K562 (cell line): ENCODE measurements around the gene GDF11. TPM values are rescaled to one million over a fixed set of nuclear protein-coding genes. Genes with fewer than 3 reads are reported as not detected.
A peak's percentile ranks its signal among the peaks of the same experiment; 100 is the strongest.

ENCODE experiments used
- CBX2 ChIP-seq: fragments of 200-600 bp; sonication (generic); IDR thresholded peaks from one replicate; pipeline ENCODE4 v1.6.1; 2012; ENCODE audit warnings: mild to moderate bottlenecking, low read length, inconsistent platforms; ENCODE audit not compliant: insufficient read depth, poor library complexity, severe bottlenecking
- CTBP1 ChIP-seq: fragments of 450-650 bp; IDR thresholded peaks from 2 replicates; pipeline ENCODE4 v1.6.1; 2016; ENCODE audit warnings: borderline replicate concordance
- GABPA ChIP-seq: fragments of 200-800 bp; sonication (Bioruptor generic); conservative IDR thresholded peaks from 2 replicates; pipeline ENCODE4 v1.6.1; 2016; ENCODE audit warnings: low read depth, missing genetic modification characterization, missing compliant biosample characterization
- MAFF ChIP-seq: IDR thresholded peaks from 2 replicates; pipeline ENCODE4 v1.6.1; 2012; ENCODE audit warnings: low read length, improper control_type of control experiment
- NFE2 ChIP-seq: IDR thresholded peaks from 2 replicates; pipeline ENCODE4 v1.6.1; 2014; ENCODE audit warnings: antibody characterized with exemption, low read depth
- POLR2B ChIP-seq: fragments of 450-650 bp; IDR thresholded peaks from 2 replicates; pipeline ENCODE4 v1.6.1; 2018; ENCODE audit warnings: low read depth; ENCODE audit not compliant: partially characterized antibody
- SMARCB1 ChIP-seq: IDR thresholded peaks from 2 replicates; pipeline ENCODE4 v1.6.1; 2011; ENCODE audit warnings: improper control_type of control experiment, low read depth; ENCODE audit not compliant: insufficient read length
- SRSF3 ChIP-seq: fragments of 200-400 bp; formaldehyde crosslinking; IDR thresholded peaks from 2 replicates; pipeline ENCODE4 v1.6.1; 2016; ENCODE audit warnings: mild to moderate bottlenecking, low read length, moderate library complexity; ENCODE audit not compliant: insufficient read depth
- SRSF7 ChIP-seq: fragments of 200-400 bp; formaldehyde crosslinking; optimal IDR thresholded peaks from 2 replicates; pipeline ENCODE3; 2017; ENCODE audit warnings: mild to moderate bottlenecking, low read depth, low read length
- TARDBP ChIP-seq: fragments of 450-650 bp; IDR thresholded peaks from 2 replicates; pipeline ENCODE4 v1.6.1; 2016
- TCF15 ChIP-seq: fragments of 250-450 bp; sonication (Bioruptor Pico); IDR thresholded peaks from 2 replicates; pipeline ENCODE4 v1.8.0; 2022; ENCODE audit warnings: moderate library complexity, mild to moderate bottlenecking, inconsistent platforms
- TFAP4 ChIP-seq: sonication (generic); formaldehyde crosslinking; IDR thresholded peaks from 2 replicates; pipeline ENCODE4 v1.8.0; 2022; ENCODE audit warnings: missing genetic modification reagents, mild to moderate bottlenecking, moderate library complexity, borderline replicate concordance
- U2AF1 ChIP-seq: fragments of 200-400 bp; formaldehyde crosslinking; optimal IDR thresholded peaks from 2 replicates; pipeline ENCODE3; 2017; ENCODE audit warnings: mild to moderate bottlenecking, low read depth, low read length, moderate library complexity
- U2AF2 ChIP-seq: fragments of 200-400 bp; formaldehyde crosslinking; optimal IDR thresholded peaks from 2 replicates; pipeline ENCODE3; 2017; ENCODE audit warnings: low read depth, mild to moderate bottlenecking, low read length
- XRCC3 ChIP-seq: fragments of 450-650 bp; IDR thresholded peaks from 2 replicates; pipeline ENCODE4 v1.6.1; 2017; ENCODE audit warnings: mild to moderate bottlenecking, moderate library complexity
- XRCC5 ChIP-seq: fragments of 200-400 bp; formaldehyde crosslinking; IDR thresholded peaks from 2 replicates; pipeline ENCODE4 v1.6.1; 2017; ENCODE audit warnings: low read depth, mild to moderate bottlenecking, low read length
- ZBTB17 ChIP-seq: fragments of 450-650 bp; formaldehyde crosslinking; IDR thresholded peaks from 2 replicates; pipeline ENCODE4 v1.4.0; 2020; ENCODE audit warnings: mild to moderate bottlenecking
- ZKSCAN3 ChIP-seq: fragments of 250-450 bp; sonication (Bioruptor Pico); IDR thresholded peaks from 2 replicates; pipeline ENCODE4 v1.4.0; 2020
- ZNF224 ChIP-seq: sonication (generic); formaldehyde crosslinking; IDR thresholded peaks from 2 replicates; pipeline ENCODE4 v1.8.0; 2022; ENCODE audit warnings: mild to moderate bottlenecking, missing genetic modification reagents
- ZNF23 ChIP-seq: fragments of 250-450 bp; sonication (Bioruptor Pico); IDR thresholded peaks from 2 replicates; pipeline ENCODE4 v1.4.0; 2020; ENCODE audit warnings: mild to moderate bottlenecking
- ZNF57 ChIP-seq: fragments of 450-650 bp; formaldehyde crosslinking; IDR thresholded peaks from 2 replicates; pipeline ENCODE4 v1.4.0; 2020; ENCODE audit warnings: mild to moderate bottlenecking, moderate library complexity
- polyA plus RNA-seq, 8 experiments: library from polyadenylated mRNA; depleted of rRNA in 4 of 8; stranded (reverse) in 5 of 8; unstranded in 3 of 8; fragments of >200 nt; fragmentation: Nextera tagmentation in 2 of 8; fragmentation: Illumina TruSeq in 1 of 8; extraction: Ambion mirVana in 2 of 8; extraction: Trizol in 1 of 8; gene quantifications; 2 replicates each; pipeline versions ENCODE4 v1.2.1 to v1.2.3, GENCODE V29; 2011 to 2014; ENCODE audit warnings: inconsistent platforms in 1 of 8, missing spikeins in 1 of 8
- total RNA-seq, 7 experiments: library from RNA; depleted of rRNA in 6 of 7; stranded (reverse); fragments of >200 nt in 6 of 7; fragmentation: Illumina TruSeq in 2 of 7; extraction: Trizol in 2 of 7; gene quantifications; 2 replicates each; pipeline versions ENCODE4 v1.2.1 to v1.2.3, GENCODE V29; 2011 to 2021; ENCODE audit warnings: low replicate concordance in 1 of 7
- TF ChIP-seq, protein P1 (sequence below): sonication (generic); formaldehyde crosslinking; IDR thresholded peaks from 2 replicates; pipeline ENCODE4 v1.8.1; 2023; ENCODE audit warnings: mild to moderate bottlenecking, missing genetic modification reagents
- TF ChIP-seq, protein P2 (sequence below): sonication (generic); formaldehyde crosslinking; IDR thresholded peaks from 2 replicates; pipeline ENCODE4 v1.8.0; 2022; ENCODE audit warnings: mild to moderate bottlenecking, missing genetic modification reagents, borderline replicate concordance

GDF11 gene
- total and polyA plus RNA-seq, 9 of the 15 experiments (the other 6 are each of a cell fraction or from before 2014, with no cell fraction given) = 1.4 to 15.7 (median 4.8) TPM

DNA sequence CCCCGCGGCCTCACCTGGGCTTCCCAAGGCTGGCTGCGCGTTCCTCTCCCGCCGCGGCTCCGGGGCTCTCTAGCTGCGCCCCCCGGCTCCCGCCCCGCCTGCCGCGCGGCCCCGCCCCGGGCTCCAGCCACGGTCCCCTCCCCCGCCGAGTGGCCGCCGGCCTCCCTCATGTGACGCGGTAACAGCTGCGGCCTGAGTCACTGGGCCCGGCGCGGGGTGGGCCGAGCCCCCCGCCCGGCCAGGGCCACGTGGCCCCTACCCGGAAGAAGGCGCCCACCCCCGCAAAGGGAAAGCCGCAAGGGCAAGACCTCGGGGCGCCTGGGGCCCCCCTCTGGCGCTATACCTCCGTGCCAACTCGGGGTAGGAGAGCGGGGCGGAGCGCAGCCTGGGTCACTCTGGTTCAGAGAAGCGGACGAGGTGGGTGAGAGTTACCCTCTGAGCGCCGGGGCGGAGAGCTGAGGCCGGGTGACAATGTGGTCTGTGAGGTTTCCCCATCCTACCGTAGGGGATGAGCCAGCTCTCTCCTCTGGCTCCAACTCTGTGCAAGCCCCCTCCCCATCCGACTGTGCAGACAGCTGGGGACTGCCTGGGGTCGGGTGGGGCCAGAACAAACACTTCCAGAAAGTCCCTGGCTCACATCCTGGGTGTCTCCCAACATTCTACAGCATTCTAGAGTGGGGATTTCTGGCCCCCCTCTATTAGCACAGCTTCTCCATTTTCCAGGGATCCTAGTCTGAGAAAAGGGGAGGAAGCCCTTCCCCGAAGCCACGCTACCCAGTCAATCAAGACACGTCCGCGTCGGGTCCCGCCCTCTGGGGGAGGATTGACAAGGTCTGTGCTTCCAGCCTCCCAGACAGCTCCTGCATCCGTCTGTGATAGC lies 13.7 kb upstream of the GDF11 start, which contains the start of gene CD63 (continued):
- no peak for TF ChIP-seq ZNF224 (CRISPR knock-in tag)
- TF ChIP-seq CTBP1 = no peak; the same call in 1 of the 2 replicates
- TF ChIP-seq SRSF7 = no peak
- TF ChIP-seq ZKSCAN3 (CRISPR knock-in tag) = no peak
- no peak for TF ChIP-seq U2AF2
- TF ChIP-seq, protein P1, sequence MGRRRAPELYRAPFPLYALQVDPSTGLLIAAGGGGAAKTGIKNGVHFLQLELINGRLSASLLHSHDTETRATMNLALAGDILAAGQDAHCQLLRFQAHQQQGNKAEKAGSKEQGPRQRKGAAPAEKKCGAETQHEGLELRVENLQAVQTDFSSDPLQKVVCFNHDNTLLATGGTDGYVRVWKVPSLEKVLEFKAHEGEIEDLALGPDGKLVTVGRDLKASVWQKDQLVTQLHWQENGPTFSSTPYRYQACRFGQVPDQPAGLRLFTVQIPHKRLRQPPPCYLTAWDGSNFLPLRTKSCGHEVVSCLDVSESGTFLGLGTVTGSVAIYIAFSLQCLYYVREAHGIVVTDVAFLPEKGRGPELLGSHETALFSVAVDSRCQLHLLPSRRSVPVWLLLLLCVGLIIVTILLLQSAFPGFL = peak; percentile 66; the same call in 1 of the 2 replicates
- no peak for TF ChIP-seq TCF15 (CRISPR knock-in tag)
- TF ChIP-seq CBX2 = no peak
- TF ChIP-seq U2AF1 = no peak
- peak; percentile 49 for TF ChIP-seq POLR2B
- no peak for TF ChIP-seq MAFF
- TF ChIP-seq ZBTB17 = peak; percentile 65; the same call in 1 of the 2 replicates
- no peak for TF ChIP-seq SMARCB1
- TF ChIP-seq TARDBP = peak; percentile 67; the same call in 1 of the 2 replicates
- no peak; the same call in none of the 2 replicates for TF ChIP-seq GABPA (tag)
- TF ChIP-seq ZNF23 (CRISPR knock-in tag) = no peak
- peak; percentile 76 for TF ChIP-seq NFE2
- no peak for TF ChIP-seq SRSF3
- TF ChIP-seq, protein P2, sequence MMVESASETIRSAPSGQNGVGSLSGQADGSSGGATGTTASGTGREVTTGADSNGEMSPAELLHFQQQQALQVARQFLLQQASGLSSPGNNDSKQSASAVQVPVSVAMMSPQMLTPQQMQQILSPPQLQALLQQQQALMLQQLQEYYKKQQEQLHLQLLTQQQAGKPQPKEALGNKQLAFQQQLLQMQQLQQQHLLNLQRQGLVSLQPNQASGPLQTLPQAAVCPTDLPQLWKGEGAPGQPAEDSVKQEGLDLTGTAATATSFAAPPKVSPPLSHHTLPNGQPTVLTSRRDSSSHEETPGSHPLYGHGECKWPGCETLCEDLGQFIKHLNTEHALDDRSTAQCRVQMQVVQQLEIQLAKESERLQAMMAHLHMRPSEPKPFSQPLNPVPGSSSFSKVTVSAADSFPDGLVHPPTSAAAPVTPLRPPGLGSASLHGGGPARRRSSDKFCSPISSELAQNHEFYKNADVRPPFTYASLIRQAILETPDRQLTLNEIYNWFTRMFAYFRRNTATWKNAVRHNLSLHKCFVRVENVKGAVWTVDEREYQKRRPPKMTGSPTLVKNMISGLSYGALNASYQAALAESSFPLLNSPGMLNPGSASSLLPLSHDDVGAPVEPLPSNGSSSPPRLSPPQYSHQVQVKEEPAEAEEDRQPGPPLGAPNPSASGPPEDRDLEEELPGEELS (CRISPR knock-in tag) = 0 out of 2 replicates have a peak, but pooled peaks have one; percentile 46
- TF ChIP-seq ZNF57 = no peak
- TF ChIP-seq XRCC3 = no peak
- TF ChIP-seq TFAP4 (CRISPR knock-in tag) = peak; percentile 98
- no peak; the same call in 1 of the 2 replicates for TF ChIP-seq XRCC5
